ENCODE results near the gene ANXA4. TPM values are rescaled to one million over a fixed set of nuclear protein-coding genes. Genes with fewer than 3 reads are reported as not detected.

ANXA4 gene
- total and polyA plus RNA-seq, 2 experiments from 2014 or later, result 35.7 to 113 TPM

DNA sequence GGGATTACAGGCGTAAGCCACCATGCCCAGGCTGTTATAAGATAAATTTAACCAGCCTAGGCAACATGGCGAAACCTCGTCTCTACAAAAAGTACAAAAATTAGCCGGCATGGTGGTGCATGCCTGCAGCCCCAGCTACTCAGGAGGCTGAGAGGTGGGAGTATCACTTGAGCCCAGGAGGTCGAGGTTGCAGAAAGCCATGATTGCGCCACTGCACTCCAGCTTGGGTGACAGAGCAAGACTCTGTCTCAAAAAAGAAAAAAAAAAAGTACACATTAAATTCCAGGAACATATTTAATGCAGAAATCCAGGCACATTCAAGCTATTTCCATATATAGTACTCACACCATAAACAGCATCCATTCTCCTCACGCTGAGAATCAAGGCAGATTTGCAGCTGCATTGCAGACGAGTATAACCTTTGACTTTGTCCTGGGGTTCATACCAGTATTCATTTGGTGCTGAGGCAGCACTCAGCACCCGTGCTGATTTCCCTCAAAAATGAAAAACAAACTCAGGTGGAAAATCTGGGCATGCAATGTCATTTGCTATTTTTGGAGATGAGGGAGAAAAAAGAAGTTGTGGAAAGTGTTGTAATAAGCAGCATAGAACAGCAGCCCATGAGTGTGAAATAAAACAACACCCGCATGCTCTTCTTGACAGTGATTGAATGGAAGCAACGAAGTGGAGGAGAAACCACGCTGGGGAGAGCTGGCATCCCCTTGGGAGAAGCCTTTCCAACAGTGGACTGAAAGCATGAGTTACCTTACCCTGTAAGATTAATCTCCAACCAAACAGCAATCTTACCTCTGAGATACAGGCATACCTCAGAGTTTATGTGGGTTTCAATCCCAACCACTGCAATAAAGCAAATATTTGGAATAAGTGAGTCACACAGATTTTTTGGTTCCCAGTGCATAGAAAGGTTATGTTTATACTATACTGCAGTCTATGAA, 46.8 kb upstream of the ANXA4 start:
- Histone ChIP-seq H3K27me3 (replicated peaks; ENCODE audit: insufficient read depth) (no peaks in the 10 kb centered on the region), H3K36me3 (ENCODE audit: low read depth) (no peaks in the 10 kb centered on the region), H3F3A (ENCODE audit: insufficient read depth) (peaks cover 24% of the 10 kb centered on the region), H2AFZ (no peak overlapping the region), H3K9me2 (ENCODE audit: insufficient read depth) (no peaks in the 10 kb centered on the region), H3K9me3 (ENCODE audit: low read depth) (no peaks in the 10 kb centered on the region), H3K4me3 (no peak overlapping the region), H3K9ac (peak overlapping the region; percentile 20; the same call in 1 of the 2 replicates), H3K27ac (peak overlapping the region; percentile 59), H3K4me2 (ENCODE audit: unreplicated experiment) (peak overlapping the region; percentile 56), H3K79me2 (ENCODE audit: insufficient read depth) (no peaks in the 10 kb centered on the region), H4K20me1 (ENCODE audit: insufficient read depth) (no peaks in the 10 kb centered on the region), H3K4me1 (ENCODE audit: insufficient read depth) (peaks cover 32% of the 10 kb centered on the region)
- in situ Hi-C loops (cut with MboI), result no loop called here
- peak; percentile 74 for DNase-seq
- 65 to 67% methylated on average over 12 of the region's 12 CpGs for WGBS, 2 experiments (ENCODE audit: low coverage in 1 of 2, low lambda C conversion rate in 2 of 2, missing lambda C conversion rate in 2 of 2)
- no peak for TF ChIP-seq EZH2phosphoT487 (IDR thresholded peaks at IDR 0.05; ENCODE audit: insufficient read depth, low read depth)
- TF ChIP-seq EZH2 (IDR thresholded peaks at IDR 0.05; ENCODE audit: insufficient read depth, poor library complexity, severe bottlenecking), result no peak

- H3K4me3 ChIP-seq, result no peak overlapping the region
- H3K27ac ChIP-seq, result peak overlapping the region; percentile 59
- peaks cover 24% of the 10 kb centered on the region for H3F3A ChIP-seq (ENCODE audit: insufficient read depth)
- H3K79me2 ChIP-seq (ENCODE audit: insufficient read depth), result no peaks in the 10 kb centered on the region
- H3K9me3 ChIP-seq (ENCODE audit: low read depth), result no peaks in the 10 kb centered on the region
- no peak for TF ChIP-seq EZH2 (IDR thresholded peaks at IDR 0.05; ENCODE audit: insufficient read depth, poor library complexity, severe bottlenecking)
- no peak for TF ChIP-seq EZH2phosphoT487 (IDR thresholded peaks at IDR 0.05; ENCODE audit: insufficient read depth, low read depth)
- no peaks in the 10 kb centered on the region for H3K9me2 ChIP-seq (ENCODE audit: insufficient read depth)
- in situ Hi-C loops (cut with MboI), result no loop called here
- H3K4me1 ChIP-seq (ENCODE audit: insufficient read depth), result peaks cover 32% of the 10 kb centered on the region
- DNase-seq, result no peak
- H4K20me1 ChIP-seq (ENCODE audit: insufficient read depth), result no peaks in the 10 kb centered on the region
- H3K4me2 ChIP-seq (ENCODE audit: unreplicated experiment), result peak overlapping the region; percentile 56
- WGBS, 2 experiments (ENCODE audit: low coverage in 1 of 2, low lambda C conversion rate in 2 of 2, missing lambda C conversion rate in 2 of 2), result 63 to 64% methylated on average over 2 of the region's 2 CpGs
- H3K36me3 ChIP-seq (ENCODE audit: low read depth), result no peaks in the 10 kb centered on the region
- no peak overlapping the region for H2AFZ ChIP-seq
- H3K9ac ChIP-seq, result no peak overlapping the region
- H3K27me3 ChIP-seq (replicated peaks; ENCODE audit: insufficient read depth), result no peaks in the 10 kb centered on the region
Observed at GRCh38 chr2:69695850-69696216, 46.1 kb upstream of the ANXA4 start.

- in situ Hi-C loops (cut with MboI), result no loop called here
- Histone ChIP-seq H3K79me2 (ENCODE audit: insufficient read depth) (no peaks in the 10 kb centered on the region), H3F3A (ENCODE audit: insufficient read depth) (peaks cover 6% of the 10 kb centered on the region), H3K4me2 (ENCODE audit: unreplicated experiment) (no peak overlapping the region), H3K4me1 (ENCODE audit: insufficient read depth) (peaks cover 7% of the 10 kb centered on the region), H3K27me3 (replicated peaks; ENCODE audit: insufficient read depth) (no peaks in the 10 kb centered on the region), H2AFZ (no peak overlapping the region), H3K9ac (no peak overlapping the region), H3K4me3 (no peak overlapping the region), H3K36me3 (ENCODE audit: low read depth) (no peaks in the 10 kb centered on the region), H4K20me1 (ENCODE audit: insufficient read depth) (no peaks in the 10 kb centered on the region), H3K9me2 (ENCODE audit: insufficient read depth) (no peaks in the 10 kb centered on the region), H3K9me3 (ENCODE audit: low read depth) (no peaks in the 10 kb centered on the region), H3K27ac (no peak overlapping the region)
- DNase-seq, result no peak
- WGBS, 2 experiments (ENCODE audit: low coverage in 1 of 2, low lambda C conversion rate in 2 of 2, missing lambda C conversion rate in 2 of 2), result 94 to 97% methylated on average over 5 of the region's 5 CpGs
- TF ChIP-seq EZH2phosphoT487 (IDR thresholded peaks at IDR 0.05; ENCODE audit: insufficient read depth, low read depth) (no peak), EZH2 (IDR thresholded peaks at IDR 0.05; ENCODE audit: insufficient read depth, poor library complexity, severe bottlenecking) (no peak)
Observed at GRCh38 chr2:69700381-69700780, 41.6 kb upstream of the ANXA4 start.

- Histone ChIP-seq H3K36me3 (ENCODE audit: low read depth) (no peaks in the 10 kb centered on the region), H3K9ac (no peak overlapping the region), H4K20me1 (ENCODE audit: insufficient read depth) (no peaks in the 10 kb centered on the region), H3K4me3 (no peak overlapping the region), H2AFZ (no peak overlapping the region), H3K27ac (no peak overlapping the region), H3F3A (ENCODE audit: insufficient read depth) (no peaks in the 10 kb centered on the region), H3K79me2 (ENCODE audit: insufficient read depth) (no peaks in the 10 kb centered on the region), H3K9me3 (ENCODE audit: low read depth) (no peaks in the 10 kb centered on the region), H3K9me2 (ENCODE audit: insufficient read depth) (no peaks in the 10 kb centered on the region), H3K27me3 (replicated peaks; ENCODE audit: insufficient read depth) (no peaks in the 10 kb centered on the region), H3K4me1 (ENCODE audit: insufficient read depth) (no peaks in the 10 kb centered on the region), H3K4me2 (ENCODE audit: unreplicated experiment) (no peak overlapping the region)
- DNase-seq, result no peak
- in situ Hi-C loops (cut with MboI), result no loop called here
- TF ChIP-seq EZH2phosphoT487 (IDR thresholded peaks at IDR 0.05; ENCODE audit: insufficient read depth, low read depth), result no peak
- no peak for TF ChIP-seq EZH2 (IDR thresholded peaks at IDR 0.05; ENCODE audit: insufficient read depth, poor library complexity, severe bottlenecking)
- 74% methylated on average over 9 of the region's 9 CpGs for WGBS, 2 experiments (ENCODE audit: low coverage in 1 of 2, low lambda C conversion rate in 2 of 2, missing lambda C conversion rate in 2 of 2)
Observed at GRCh38 chr2:69701100-69701945, 40.6 kb upstream of the ANXA4 start.

Data from GM23248 (cell line).